ENCODE results near the gene POU3F1. TPM values are rescaled to one million over a fixed set of nuclear protein-coding genes. Genes with fewer than 3 reads are reported as not detected.

POU3F1 gene
- total and polyA plus RNA-seq, 8 donors: 0.07 to 0.57 (median 0.08) TPM; not detected in 4

DNA sequence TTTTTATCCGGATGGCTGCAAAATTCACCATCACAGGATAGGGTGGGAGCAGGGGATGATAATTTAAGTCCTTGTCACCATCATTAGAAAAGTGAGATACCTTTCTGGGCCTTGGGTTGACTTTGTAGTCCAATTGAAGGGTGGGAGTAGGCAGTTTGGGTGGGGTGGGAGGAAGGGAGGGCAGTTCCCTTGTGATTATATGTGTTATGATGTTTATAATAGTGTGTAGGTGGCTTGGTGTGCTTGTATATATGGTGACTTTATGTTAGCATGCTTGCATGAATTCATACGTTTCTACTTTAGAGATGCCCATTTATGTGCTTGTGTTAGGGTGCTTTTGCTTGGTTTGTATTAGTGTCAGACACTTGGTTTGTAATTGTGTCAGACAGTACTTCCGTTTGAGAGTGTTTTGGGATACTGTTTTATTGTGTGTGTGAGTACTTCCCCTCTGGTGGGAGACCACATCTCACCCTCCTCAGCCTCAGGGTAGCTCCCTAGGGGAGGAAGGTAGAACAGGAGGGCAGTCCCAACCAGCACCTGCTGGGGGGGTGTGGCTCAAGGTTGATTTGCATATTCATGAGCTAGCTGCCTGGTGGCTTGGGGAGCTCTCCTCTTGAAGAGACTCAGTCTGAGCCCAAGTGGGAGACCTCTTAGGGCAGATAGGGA lies 6.3 kb upstream of the POU3F1 start:
- H3K4me3 ChIP-seq: no peak overlapping the region
- 43 to 47% methylated on average over 3 of the region's 3 CpGs for WGBS, 2 donors
- intact Hi-C loops (cut with DNase I): no loop called here
- ATAC-seq: no peak
- no peak overlapping the region for H3K27ac ChIP-seq
- no peaks in the 10 kb centered on the region for H3K36me3 ChIP-seq
- no peaks in the 10 kb centered on the region for H3K9me3 ChIP-seq
- no peaks in the 10 kb centered on the region for H3K4me1 ChIP-seq
- no peak for FAIRE-seq
- DNase-seq: no peak
- H3K27me3 ChIP-seq: no peaks in the 10 kb centered on the region
- TF ChIP-seq, protein P1, sequence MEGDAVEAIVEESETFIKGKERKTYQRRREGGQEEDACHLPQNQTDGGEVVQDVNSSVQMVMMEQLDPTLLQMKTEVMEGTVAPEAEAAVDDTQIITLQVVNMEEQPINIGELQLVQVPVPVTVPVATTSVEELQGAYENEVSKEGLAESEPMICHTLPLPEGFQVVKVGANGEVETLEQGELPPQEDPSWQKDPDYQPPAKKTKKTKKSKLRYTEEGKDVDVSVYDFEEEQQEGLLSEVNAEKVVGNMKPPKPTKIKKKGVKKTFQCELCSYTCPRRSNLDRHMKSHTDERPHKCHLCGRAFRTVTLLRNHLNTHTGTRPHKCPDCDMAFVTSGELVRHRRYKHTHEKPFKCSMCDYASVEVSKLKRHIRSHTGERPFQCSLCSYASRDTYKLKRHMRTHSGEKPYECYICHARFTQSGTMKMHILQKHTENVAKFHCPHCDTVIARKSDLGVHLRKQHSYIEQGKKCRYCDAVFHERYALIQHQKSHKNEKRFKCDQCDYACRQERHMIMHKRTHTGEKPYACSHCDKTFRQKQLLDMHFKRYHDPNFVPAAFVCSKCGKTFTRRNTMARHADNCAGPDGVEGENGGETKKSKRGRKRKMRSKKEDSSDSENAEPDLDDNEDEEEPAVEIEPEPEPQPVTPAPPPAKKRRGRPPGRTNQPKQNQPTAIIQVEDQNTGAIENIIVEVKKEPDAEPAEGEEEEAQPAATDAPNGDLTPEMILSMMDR (IDR thresholded peaks at IDR 0.05): no peak

DNA sequence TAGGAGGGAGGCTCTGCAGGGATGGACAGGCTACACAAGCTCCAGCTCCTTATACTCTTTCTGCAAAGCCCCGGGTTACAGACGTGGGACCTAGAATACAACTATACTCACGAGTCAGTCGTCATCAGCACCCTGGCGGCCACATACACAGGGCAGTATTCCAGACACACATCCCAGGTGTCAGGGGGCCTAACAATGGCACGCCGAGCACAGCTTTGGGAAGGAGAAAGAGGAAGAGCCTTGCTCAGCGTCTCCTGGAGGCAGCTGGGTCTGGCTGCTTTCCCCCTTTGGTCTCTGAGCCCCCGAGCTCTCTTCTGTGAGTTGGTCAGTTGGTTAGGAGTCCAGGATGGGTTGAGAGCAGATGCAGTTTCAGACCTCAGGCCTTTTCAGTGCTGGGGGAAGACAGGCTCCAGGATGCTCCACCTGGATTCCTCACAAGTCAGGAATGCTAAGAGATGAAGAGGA lies 4.5 kb upstream of the POU3F1 start:
- intact Hi-C loops (cut with DNase I): no loop called here
- no peak for FAIRE-seq
- Histone ChIP-seq H3K27me3 (no peaks in the 10 kb centered on the region), H3K27ac (no peak overlapping the region), H3K36me3 (no peaks in the 10 kb centered on the region), H3K4me3 (no peak overlapping the region), H3K9me3 (no peaks in the 10 kb centered on the region), H3K4me1 (peaks cover 0 to 3% (median 0%) of the 10 kb centered on the region in 3 donors)
- TF ChIP-seq, protein P1 (IDR thresholded peaks at IDR 0.05): no peak
- 66 to 81% methylated on average over 9 of the region's 9 CpGs for WGBS, 2 donors
- no peak for ATAC-seq
- no peak for DNase-seq

DNA sequence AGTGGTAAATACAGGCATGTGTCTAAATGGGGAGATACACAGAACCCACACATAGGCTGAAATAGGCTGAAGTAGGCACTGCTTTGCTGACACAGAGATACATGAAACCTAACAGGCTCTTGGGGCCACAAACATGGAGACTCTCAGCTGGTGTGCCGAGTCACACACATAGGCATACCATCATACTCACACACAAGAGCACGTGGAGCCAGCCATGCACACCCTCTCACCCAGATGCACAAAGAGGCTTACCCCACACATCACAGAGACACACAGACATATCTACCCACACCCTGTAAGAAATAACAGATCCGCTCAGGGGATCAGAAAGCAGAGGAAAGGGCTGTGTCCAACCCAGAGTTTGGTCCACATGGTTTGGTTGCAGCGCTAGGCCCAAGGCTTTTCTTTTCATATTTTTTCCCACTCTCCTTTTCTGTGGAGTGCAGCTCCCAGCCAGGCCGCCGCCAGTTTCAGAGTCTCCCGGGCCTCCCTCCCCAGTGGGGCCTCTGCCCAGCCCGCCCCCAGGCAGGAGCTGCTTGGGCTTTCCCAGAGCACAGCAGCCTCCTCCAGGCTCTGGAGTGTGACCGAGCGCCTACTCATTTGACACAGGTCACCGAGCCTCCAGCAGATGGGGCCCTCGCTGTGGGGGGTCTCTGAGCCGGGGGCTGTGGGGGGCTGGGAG lies 3.9 kb upstream of the POU3F1 start:
- no peak for ATAC-seq
- H3K27me3 ChIP-seq: no peaks in the 10 kb centered on the region
- H3K27ac ChIP-seq: no peak overlapping the region
- intact Hi-C loops (cut with DNase I): no loop called here
- TF ChIP-seq, protein P1 (IDR thresholded peaks at IDR 0.05): no peak
- H3K36me3 ChIP-seq: no peaks in the 10 kb centered on the region
- WGBS, 2 donors: 62 to 64% methylated on average over 13 of the region's 13 CpGs
- H3K4me3 ChIP-seq: no peak overlapping the region
- H3K4me1 ChIP-seq: peaks cover 0 to 3% (median 0%) of the 10 kb centered on the region in 3 donors
- FAIRE-seq: no peak
- peak in 1 of 6 donors; percentile 48 for DNase-seq
- no peaks in the 10 kb centered on the region for H3K9me3 ChIP-seq

DNA sequence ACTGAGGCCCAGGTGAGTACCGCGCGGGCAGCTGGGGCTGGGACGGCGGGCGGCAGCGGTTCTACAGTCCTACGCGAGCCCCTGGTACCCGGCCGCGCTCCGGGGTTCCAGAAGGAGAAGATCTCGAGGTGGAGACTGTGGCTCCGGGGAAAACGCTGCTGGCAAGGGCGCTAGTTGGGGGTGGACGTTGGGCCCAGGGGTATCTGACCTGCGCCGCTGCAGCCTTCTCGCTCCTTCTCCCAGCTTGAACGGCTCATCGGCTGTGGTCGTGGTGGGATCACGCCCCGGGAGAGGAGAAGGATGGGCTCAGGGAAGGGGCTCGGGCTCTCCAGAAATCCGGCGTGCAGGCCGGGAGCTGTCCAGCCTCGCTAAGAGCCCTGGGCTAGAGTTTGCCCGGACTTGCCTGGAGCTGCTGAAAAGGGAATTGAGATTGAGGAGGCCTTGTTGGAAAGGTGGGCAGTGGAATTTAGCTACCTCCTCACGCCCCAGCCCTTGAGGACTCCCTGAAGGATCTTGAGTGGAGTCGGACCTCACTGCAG lies 1.1 kb upstream of the POU3F1 start:
- FAIRE-seq (no peak), ATAC-seq (peak; percentile 14 to 34 (median 32)), DNase-seq (peak in 1 of 6 donors; percentile 39)
- H3K27me3 ChIP-seq: peaks cover 0 to 24% (median 9%) of the 10 kb centered on the region in 4 donors
- TF ChIP-seq, protein P1 (IDR thresholded peaks at IDR 0.05): no peak
- WGBS, 2 donors: 12 to 17% methylated on average over 31 to 34 of the region's 34 CpGs
- no peaks in the 10 kb centered on the region for H3K36me3 ChIP-seq
- H3K27ac ChIP-seq: no peak overlapping the region
- peaks cover 4 to 12% (median 10%) of the 10 kb centered on the region in 3 donors for H3K4me1 ChIP-seq
- intact Hi-C loops (cut with DNase I): no loop called here
- H3K4me3 ChIP-seq: peak overlapping the region; percentile 40 to 77 (median 44)
- no peaks in the 10 kb centered on the region for H3K9me3 ChIP-seq
